HCT116 (cell line): ENCODE data around the gene CHRDL1. TPM values are rescaled to one million over a fixed set of nuclear protein-coding genes. Genes with fewer than 3 reads are reported as not detected.

Source experiments
- ATAC-seq: fragments of 200-7000 bp; cut with Tn5 transposase; 2 replicates; pipeline ENCODE4 v1.9.1; 2020; ENCODE audit warnings: mild to moderate bottlenecking, moderate library complexity
- BruUV-seq: library from RNA; stranded (reverse); fragments of 400-500 nt; replicated peaks from 2 replicates; lab custom pipeline; 2021; lab: Mats Ljungman, UMichigan
- CTCF ChIA-PET: fragments of 300-600 bp; sonication (Branson Sonifier 250); formaldehyde crosslinking; loops from one replicate; lab custom pipeline; 2021; ENCODE audit warnings: antibody characterized with exemption; lab: Charles Lee
- POLR2A ChIA-PET: fragments of 300-600, 350-600 bp; sonication (Branson Sonifier 250); formaldehyde crosslinking; loops from one replicate; lab custom pipeline; 2021; ENCODE audit warnings: antibody characterized with exemption; lab: Charles Lee
- RAD21 ChIA-PET, 2 experiments: fragments of 300-600 bp; sonication (Branson Sonifier 250); formaldehyde crosslinking; loops; one replicate each; lab custom pipeline; 2023; ENCODE audit warnings: low total read pairs in 2 of 2; ENCODE audit not compliant: uncharacterized antibody in 2 of 2, unreplicated experiment in 2 of 2, low non-redundant PET in 1 of 2; lab: Charles Lee
- DNase-seq: peaks from one replicate; pipeline ENCODE4 v3.0.0-alpha.2; 2010; ENCODE audit warnings: low read depth, low spot score
- H2AFZ ChIP-seq: fragments of 200-600 bp; shearing (Covaris generic), sonication (generic); 2 replicates; pipeline ENCODE4 v1.6.1; 2017; ENCODE audit warnings: low read depth, mixed run types, mixed read lengths, antibody characterized with exemption, low read length; ENCODE audit not compliant: poor library complexity, severe bottlenecking
- H3K27ac ChIP-seq: 2 replicates; pipeline ENCODE4 v1.5.1; 2012; ENCODE audit warnings: low read depth, low read length
- H3K27me3 ChIP-seq: fragments of 200-600 bp; sonication (generic); 2 replicates; pipeline ENCODE4 v1.6.1; 2016; ENCODE audit warnings: mixed run types, low read length, mixed read lengths; ENCODE audit not compliant: insufficient read depth
- H3K36me3 ChIP-seq, 2 experiments: fragments of 200-500 bp in 1 of 2; fragments of 200-600 bp in 1 of 2; sonication (Bioruptor generic) in 1 of 2; sonication (generic) in 1 of 2; 2 replicates each; pipeline versions ENCODE4 v1.5.1 to v1.6.1; 2014 to 2016; ENCODE audit warnings: low read length in 2 of 2, inconsistent platforms in 1 of 2, mixed read lengths in 1 of 2, mixed run types in 1 of 2; ENCODE audit not compliant: insufficient read depth in 2 of 2, control insufficient read depth in 1 of 2
- H3K4me1 ChIP-seq, 2 experiments: fragments of 200-600 bp in 1 of 2; sonication (generic) in 1 of 2; 2 replicates each; pipeline versions ENCODE4 v1.5.1 to v1.6.1; 2012 to 2017; ENCODE audit warnings: low read length in 2 of 2, inconsistent platforms in 1 of 2, mild to moderate bottlenecking in 1 of 2, mixed read lengths in 1 of 2, mixed run types in 1 of 2, moderate library complexity in 1 of 2; ENCODE audit not compliant: insufficient read depth in 2 of 2, control insufficient read depth in 1 of 2
- H3K4me2 ChIP-seq: fragments of 200-600 bp; sonication (generic); 2 replicates; pipeline ENCODE4 v1.6.1; 2017; ENCODE audit warnings: mixed run types, low read length, mixed read lengths
- H3K4me3 ChIP-seq, 2 experiments: fragments of 200-600 bp in 1 of 2; sonication (generic) in 1 of 2; replicated peaks in 1 of 2; 2 replicates each; pipeline ENCODE4 v1.5.1; 2011 to 2016; ENCODE audit warnings: low read length in 2 of 2, control low read depth in 1 of 2, low read depth in 1 of 2, mild to moderate bottlenecking in 1 of 2, mixed read lengths in 1 of 2, mixed run types in 1 of 2
- H3K79me2 ChIP-seq: fragments of 200-600 bp; sonication (generic); 2 replicates; pipeline ENCODE4 v1.6.1; 2017; ENCODE audit warnings: mild to moderate bottlenecking, mixed run types, low read length, moderate library complexity, mixed read lengths; ENCODE audit not compliant: insufficient read depth
- H3K9ac ChIP-seq: fragments of 200-600 bp; sonication (generic); 2 replicates; pipeline ENCODE4 v1.6.1; 2016; ENCODE audit warnings: low read length, mixed read lengths
- H3K9me2 ChIP-seq: fragments of 200-600 bp; sonication (generic), shearing (Covaris generic); 2 replicates; pipeline ENCODE4 v1.6.1; 2017; ENCODE audit warnings: mixed run types, mild to moderate bottlenecking, moderate library complexity; ENCODE audit not compliant: insufficient read depth
- H3K9me3 ChIP-seq, 2 experiments: fragments of 200-500 bp in 1 of 2; fragments of 200-600 bp in 1 of 2; sonication (Bioruptor generic) in 1 of 2; sonication (generic) in 1 of 2; 2 replicates each; pipeline ENCODE4 v1.6.1; 2014 to 2017; ENCODE audit warnings: low read length in 2 of 2, mixed read lengths in 2 of 2, inconsistent platforms in 1 of 2, low read depth in 1 of 2, mild to moderate bottlenecking in 1 of 2, mixed run types in 1 of 2, moderate library complexity in 1 of 2; ENCODE audit not compliant: control insufficient read depth in 1 of 2, insufficient read depth in 1 of 2
- H4K20me1 ChIP-seq: fragments of 200-600 bp; sonication (generic), shearing (Covaris generic); 2 replicates; pipeline ENCODE4 v1.6.1; 2017; ENCODE audit warnings: mixed run types, mild to moderate bottlenecking, moderate library complexity; ENCODE audit not compliant: insufficient read depth
- ATF3 ChIP-seq: IDR thresholded peaks from 2 replicates; pipeline ENCODE4 v1.6.1; 2012
- CBX3 ChIP-seq: IDR thresholded peaks from 2 replicates; pipeline ENCODE4 v1.6.1; 2012; ENCODE audit warnings: low read depth
- CEBPB ChIP-seq: IDR thresholded peaks from 2 replicates; pipeline ENCODE4 v1.6.1; 2012; ENCODE audit warnings: low read depth
- CTCF ChIP-seq, 3 experiments: fragments of 200-600 bp in 1 of 3; sonication (generic) in 1 of 3; IDR thresholded peaks in 2 of 3; conservative IDR thresholded peaks in 1 of 3; 2 replicates each; pipeline ENCODE4 v1.5.1; 2012 to 2017; ENCODE audit warnings: low read depth in 2 of 3, low read length in 2 of 3, antibody characterized with exemption in 1 of 3, borderline replicate concordance in 1 of 3, control low read depth in 1 of 3, mild to moderate bottlenecking in 1 of 3, mixed read lengths in 1 of 3, mixed run types in 1 of 3, moderate library complexity in 1 of 3; ENCODE audit not compliant: insufficient read depth in 1 of 3
- ELF1 ChIP-seq: IDR thresholded peaks from 2 replicates; pipeline ENCODE4 v1.6.1; 2012; ENCODE audit warnings: low read depth, borderline replicate concordance
- EZH2phosphoT487 ChIP-seq: fragments of 200-600 bp; IDR thresholded peaks from 2 replicates; pipeline ENCODE4 v1.6.1; 2018; ENCODE audit warnings: antibody characterized with exemption, borderline replicate concordance
- FOSL1 ChIP-seq: IDR thresholded peaks from 2 replicates; pipeline ENCODE4 v1.6.1; 2012; ENCODE audit warnings: low read depth
- MAX ChIP-seq: IDR thresholded peaks from 2 replicates; pipeline ENCODE4 v1.6.1; 2012
- POLR2AphosphoS5 ChIP-seq: IDR thresholded peaks from 2 replicates; pipeline ENCODE4 v1.6.1; 2011; ENCODE audit warnings: mild to moderate bottlenecking, low read depth, low read length, moderate library complexity
- RAD21 ChIP-seq: IDR thresholded peaks from 2 replicates; pipeline ENCODE4 v1.6.1; 2012; ENCODE audit warnings: low read depth, mild to moderate bottlenecking
- SIN3A ChIP-seq: IDR thresholded peaks from 2 replicates; pipeline ENCODE4 v1.6.1; 2012; ENCODE audit warnings: low read depth
- SP1 ChIP-seq: IDR thresholded peaks from 2 replicates; pipeline ENCODE4 v1.6.1; 2012; ENCODE audit warnings: low read depth
- SRF ChIP-seq: IDR thresholded peaks from 2 replicates; pipeline ENCODE4 v1.6.1; 2012; ENCODE audit warnings: low read depth
- TCF7L2 ChIP-seq: IDR thresholded peaks from 2 replicates; pipeline ENCODE4 v1.7.0; 2011; ENCODE audit warnings: borderline replicate concordance, inconsistent platforms; ENCODE audit not compliant: insufficient read depth, insufficient read length; ENCODE audit errors: extremely low read depth
- ZBTB33 ChIP-seq: IDR thresholded peaks from 2 replicates; pipeline ENCODE4 v1.6.1; 2011; ENCODE audit warnings: mild to moderate bottlenecking, low read length, moderate library complexity; ENCODE audit not compliant: insufficient replicate concordance; ENCODE audit errors: extremely low read depth
- ZFX ChIP-seq: fragments of 450-650 bp; IDR thresholded peaks from 2 replicates; pipeline ENCODE4 v1.6.1; 2017
- ZNF274 ChIP-seq: fragments of 200-500 bp; sonication (Bioruptor generic); IDR thresholded peaks from 2 replicates; pipeline ENCODE4 v1.6.1; 2014; ENCODE audit warnings: mild to moderate bottlenecking, low read depth, low read length, inconsistent platforms
- intact Hi-C: fragments of 100-400 bp; cut with micrococcal nuclease; formaldehyde crosslinking; loops from 2 replicates; pipeline ENCODE4 v1.10.0; 2022
- total RNA-seq: library from RNA; stranded (reverse); gene quantifications from one replicate; pipeline ENCODE4 v1.2.1, GENCODE V29; 2021; ENCODE audit not compliant: unreplicated experiment

Gene CHRDL1
- total RNA-seq, 1 experiment from 2014 or later = 0.05 TPM

DNA sequence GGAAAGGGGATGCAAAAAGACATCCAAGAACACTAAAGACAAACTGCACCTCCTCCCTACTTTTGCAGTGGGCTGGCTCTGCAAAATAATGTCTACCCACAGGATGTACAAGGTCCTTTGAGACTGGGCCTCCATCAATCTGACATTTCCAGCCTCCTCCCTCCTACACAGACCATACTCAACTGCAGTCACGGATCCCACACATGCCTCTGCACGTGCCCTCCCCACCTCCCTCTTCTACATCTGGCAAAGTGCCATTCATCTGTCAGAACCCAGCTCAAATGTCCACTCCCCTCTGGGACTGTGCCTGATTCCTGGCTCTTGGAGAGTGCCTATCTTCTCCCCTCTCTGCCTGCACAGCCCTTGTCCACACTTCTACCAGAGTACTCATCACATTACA is 50.3 kb downstream of the CHRDL1 start:
- no peaks in the 10 kb centered on the region for H4K20me1 ChIP-seq
- POLR2A ChIA-PET = no interaction called here
- DNase-seq = no peak
- CTCF ChIA-PET = no interaction called here
- no peaks in the 10 kb centered on the region for H3K36me3 ChIP-seq
- H3K9ac ChIP-seq = no peak overlapping the region
- no peaks in the 10 kb centered on the region for H3K9me3 ChIP-seq
- TF ChIP-seq CBX3 = no peak
- TF ChIP-seq TCF7L2 = no peak
- TF ChIP-seq POLR2AphosphoS5 = no peak
- no peak for TF ChIP-seq ATF3
- TF ChIP-seq RAD21 = no peak
- TF ChIP-seq ZFX = no peak
- TF ChIP-seq ELF1 = no peak
- TF ChIP-seq ZNF274 = no peak
- TF ChIP-seq ZBTB33 = no peak
- TF ChIP-seq SIN3A = no peak
- TF ChIP-seq EZH2phosphoT487 = no peak
- no peak for TF ChIP-seq CTCF (IDR thresholded peaks at IDR 0.05 in 2 of 3, conservative IDR thresholded peaks at IDR 0.05 in 1 of 3; ENCODE audit: borderline replicate concordance in 1 of 3, insufficient read depth in 1 of 3, low read depth in 2 of 3, low read length in 2 of 3)
- TF ChIP-seq FOSL1 = no peak
- TF ChIP-seq CEBPB = no peak
- TF ChIP-seq SRF = no peak
- TF ChIP-seq SP1 = no peak
- no peak for TF ChIP-seq MAX
- TF ChIP-seq, all 23 proteins: peak for 0
- no peak overlapping the region for H2AFZ ChIP-seq
- no peak overlapping the region for H3K4me2 ChIP-seq
- no peaks in the 10 kb centered on the region for H3K4me1 ChIP-seq
- H3K27ac ChIP-seq = no peak overlapping the region
- RAD21 ChIA-PET = interaction anchor here in 1 of 2 experiments (0.6 kb wide), 1 partner anchor 44 kb away, joined by 3 read pairs; no protein-coding TSS in a partner anchor
- ATAC-seq = no peak
- H3K9me2 ChIP-seq = no peaks in the 10 kb centered on the region
- BruUV-seq = no TSS peak
- no peaks in the 10 kb centered on the region for H3K27me3 ChIP-seq
- no peaks in the 10 kb centered on the region for H3K79me2 ChIP-seq
- intact Hi-C loops = no loop called here
- H3K4me3 ChIP-seq = no peak overlapping the region
